8988T (cell line): Measurements from ENCODE around the gene INPP5A.
"Not testable (repeated sequence)": the region's sequence is repeated elsewhere in the genome, so short reads cannot be mapped to it uniquely, and the experiment has no call there.

Experiments used
- DNase-seq: peaks from one replicate; pipeline ENCODE4 v3.0.0; 2011

Gene INPP5A

DNA sequence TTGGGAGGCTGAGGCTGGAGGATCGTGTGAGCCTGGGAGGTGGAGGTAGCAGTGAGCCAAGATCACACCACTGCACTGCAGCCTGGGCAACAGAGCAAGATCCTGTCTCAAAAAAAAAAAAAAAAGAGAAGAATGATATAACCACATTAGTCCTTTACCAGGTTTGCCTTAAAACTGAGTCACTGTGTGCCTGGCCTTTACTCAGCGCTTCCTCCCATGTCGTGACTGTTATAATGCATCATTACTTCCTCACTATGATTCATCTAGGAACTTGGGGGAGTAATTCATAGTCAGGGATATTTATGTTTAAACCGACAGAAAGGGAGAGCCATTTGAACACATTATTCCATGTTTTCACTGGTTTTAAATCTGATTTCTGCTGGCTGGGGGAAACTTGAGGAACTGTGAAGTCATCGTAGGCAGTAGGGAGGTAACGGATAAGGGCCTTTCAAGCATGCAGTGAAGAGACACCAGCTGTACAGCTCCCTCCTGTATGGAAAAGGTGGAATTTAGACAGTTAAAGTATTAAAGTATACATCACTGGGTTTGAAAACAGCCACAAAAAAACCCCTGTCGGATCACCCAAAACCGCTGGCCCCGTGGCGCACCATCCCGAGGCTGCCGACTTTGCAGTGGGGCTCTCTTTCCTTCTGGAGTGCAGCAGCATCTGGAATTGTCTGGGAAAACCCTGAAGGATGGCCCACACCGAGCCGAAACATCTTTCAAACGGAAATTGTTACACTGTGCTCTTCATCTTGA lies 128.5 kb downstream of the INPP5A start:
- DNase-seq, result no peak

DNA sequence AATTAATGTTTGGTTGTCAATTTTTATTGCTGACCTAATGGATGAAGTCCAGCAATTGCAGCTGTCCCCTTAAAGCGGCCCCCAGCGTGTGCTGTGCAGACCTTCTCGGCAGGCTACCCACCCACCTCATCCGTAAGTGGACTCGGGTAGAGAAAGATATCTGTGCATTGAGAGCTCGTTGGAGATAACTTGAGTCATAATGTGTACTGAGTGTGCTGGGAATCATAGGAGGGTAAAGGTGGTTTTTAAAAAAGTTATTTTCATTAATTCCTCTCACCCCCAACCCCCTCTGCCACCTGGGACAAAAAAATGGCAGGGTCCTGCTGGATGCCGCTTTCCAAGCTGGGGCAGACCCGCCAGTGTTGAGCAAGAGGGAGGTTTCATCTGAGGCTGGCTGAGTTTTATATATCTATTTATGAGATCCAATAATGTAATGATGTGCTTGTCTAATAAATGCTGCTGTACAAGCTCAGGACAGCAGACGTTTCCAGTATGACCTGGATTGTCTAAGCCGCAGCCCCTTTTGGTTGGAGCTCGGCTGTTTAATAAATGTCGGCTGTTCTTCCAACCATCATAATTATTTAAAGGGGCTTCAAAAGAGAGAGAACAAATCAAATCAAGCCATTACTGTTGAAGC lies 129.2 kb downstream of the INPP5A start:
- DNase-seq, result no peak

DNA sequence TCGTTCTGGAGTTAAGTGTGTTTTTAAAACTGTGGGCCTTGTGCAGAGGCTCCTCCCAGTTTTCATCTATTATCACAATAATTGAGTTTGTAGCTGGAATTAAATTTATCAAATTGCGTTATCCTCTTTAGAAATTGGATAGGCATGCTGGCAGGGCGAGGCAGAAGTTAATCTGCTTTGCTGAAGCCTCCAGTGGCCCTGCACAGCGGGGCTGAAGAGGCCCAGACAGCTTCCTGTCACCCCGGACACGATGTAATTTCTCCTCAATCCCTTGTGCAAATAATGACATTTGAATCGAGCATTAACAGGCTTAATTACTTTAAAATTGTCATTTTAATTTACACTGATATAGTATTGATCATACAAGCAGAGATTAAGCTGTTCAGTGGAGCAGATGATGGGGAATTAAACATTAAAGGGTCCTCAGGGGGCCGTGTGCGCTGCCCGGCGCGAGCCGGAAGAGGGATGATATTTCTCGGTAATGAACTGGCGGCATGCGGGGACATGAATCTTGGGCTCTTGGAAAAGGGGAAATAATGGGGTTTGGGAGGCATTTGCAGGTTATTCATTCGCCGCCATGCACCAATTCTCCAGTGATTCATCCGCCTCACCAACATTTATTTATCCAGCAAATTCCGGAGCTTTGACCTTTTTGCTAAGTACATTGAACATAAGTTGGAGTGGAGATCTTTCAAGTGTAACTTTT lies 129.9 kb downstream of the INPP5A start:
- DNase-seq, result no peak

DNA sequence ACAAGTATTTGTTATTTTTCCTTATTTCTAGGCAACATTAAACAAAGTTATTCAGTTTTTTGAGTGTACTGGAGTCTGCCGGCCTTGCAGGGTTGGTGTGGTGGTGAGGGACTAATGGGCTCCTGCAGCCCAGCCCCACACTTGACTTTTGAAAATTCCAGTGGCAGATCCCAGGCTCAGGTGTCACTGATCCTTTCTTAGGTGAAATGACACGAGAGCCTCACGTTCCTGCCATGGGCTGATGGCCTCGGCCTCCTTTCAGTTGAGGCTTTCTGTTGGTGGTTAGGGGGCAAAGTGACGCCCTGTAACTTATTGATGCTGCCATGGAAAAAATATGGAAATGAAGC lies 130.4 kb downstream of the INPP5A start:
- no peak for DNase-seq

DNA sequence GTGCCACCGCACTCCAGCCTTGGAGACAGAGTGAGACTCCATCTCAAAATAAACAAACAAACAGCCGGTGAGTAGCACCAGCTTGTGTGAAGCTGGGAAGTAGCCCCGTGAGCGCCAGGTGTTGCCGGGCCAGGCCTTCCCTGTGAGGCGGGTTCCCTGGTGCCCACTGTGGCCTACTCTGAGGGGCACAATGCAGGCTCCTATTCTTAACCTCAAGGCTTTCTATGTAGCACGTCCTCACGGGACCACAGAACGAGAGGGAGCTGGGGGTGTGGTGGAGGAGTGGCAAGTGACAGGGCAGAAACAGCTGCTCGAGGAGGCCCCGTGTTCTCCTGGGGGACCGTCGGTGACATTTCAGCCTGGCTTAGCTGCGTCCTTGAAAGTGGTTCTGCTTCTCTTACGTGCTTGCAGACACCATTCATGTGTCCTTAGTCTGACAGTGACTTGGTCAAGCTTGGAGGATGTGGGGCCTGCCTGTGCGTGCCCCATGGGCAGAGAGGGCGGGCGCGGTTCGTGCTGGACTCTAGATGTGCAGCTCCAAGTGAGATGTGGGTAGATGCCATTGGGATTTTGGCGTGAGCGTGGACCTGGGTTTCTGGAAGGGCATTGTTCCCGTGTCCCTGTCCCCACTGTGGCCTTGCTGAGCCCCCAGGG lies 131.7 kb downstream of the INPP5A start:
- no peak for DNase-seq

DNA sequence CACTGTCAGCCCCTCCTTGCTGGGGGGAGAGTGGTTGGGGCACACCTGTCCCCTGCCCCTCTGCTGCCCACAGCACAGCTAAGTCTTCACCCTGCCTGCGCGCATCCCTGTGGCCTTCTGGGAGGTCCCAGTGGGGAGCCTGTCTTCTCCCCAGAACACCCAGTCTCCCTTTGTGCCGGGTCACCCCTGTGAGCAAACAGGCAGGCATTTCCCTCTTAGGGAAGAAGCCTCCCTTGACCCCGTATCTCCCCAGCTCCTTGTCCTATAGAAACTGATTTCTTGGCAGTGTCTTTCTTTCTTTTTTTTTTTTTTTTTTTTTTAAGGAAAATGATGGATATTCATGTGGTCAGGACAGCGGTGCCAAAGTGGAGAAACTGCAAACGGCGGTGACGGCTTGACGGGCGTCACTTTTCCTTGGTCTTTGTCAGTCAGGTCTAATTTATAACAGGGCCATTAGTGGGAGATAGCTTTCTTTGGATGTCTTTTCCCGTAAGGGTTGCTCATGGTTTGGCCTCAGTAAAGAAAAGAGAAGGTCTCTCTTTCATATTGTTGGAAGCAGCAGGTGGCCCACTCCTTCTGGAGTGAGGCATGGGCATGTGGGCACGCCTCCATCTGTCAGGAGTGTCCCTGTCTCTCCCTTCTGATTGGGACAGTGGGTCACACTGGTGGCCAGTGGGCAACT lies 133.1 kb downstream of the INPP5A start:
- DNase-seq, result no peak

DNA sequence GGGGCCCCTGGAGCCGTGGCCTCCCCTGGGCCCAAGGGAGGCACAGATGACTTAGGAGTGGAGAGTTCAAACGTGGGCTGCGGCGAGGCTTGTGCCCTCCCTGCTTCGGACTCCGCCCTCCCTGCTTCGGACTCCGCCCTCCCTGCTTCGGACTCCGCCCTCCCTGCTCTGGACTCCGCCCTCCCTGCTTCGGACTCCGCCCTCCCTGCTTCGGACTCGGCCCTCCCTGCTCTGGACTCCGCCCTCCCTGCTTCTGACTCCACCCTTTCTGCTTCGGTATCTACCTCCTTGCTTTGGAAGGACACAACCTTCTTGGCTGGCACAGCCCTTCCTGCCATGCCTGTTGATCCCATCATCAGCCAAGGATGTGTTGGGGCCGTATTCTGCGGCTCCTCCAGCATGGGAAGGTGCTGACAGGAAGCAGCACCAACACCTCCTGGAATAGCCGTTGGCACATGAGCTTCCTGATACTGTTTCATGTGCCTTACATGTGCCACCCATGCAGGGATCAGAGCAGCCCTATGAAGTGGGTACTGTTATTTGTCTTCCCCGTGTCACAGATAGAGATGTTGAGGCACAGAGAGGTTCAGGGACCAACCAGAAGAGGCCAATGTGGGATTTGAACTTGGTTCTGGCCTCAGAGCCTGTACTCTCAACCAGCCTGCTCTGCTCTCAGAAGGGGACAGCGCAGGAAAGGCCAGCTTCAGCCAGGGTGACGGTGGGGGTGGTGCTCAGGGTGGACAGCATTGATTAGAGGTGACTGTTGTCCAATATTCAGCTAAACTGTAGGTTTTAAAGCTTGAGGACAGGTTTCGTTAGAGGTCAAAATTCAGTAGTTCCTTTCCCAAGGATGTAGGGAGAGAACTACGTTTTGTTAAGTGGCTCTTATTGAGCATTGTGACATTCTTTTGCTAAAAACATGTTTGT lies 133.9 kb downstream of the INPP5A start:
- no peak for DNase-seq

DNA sequence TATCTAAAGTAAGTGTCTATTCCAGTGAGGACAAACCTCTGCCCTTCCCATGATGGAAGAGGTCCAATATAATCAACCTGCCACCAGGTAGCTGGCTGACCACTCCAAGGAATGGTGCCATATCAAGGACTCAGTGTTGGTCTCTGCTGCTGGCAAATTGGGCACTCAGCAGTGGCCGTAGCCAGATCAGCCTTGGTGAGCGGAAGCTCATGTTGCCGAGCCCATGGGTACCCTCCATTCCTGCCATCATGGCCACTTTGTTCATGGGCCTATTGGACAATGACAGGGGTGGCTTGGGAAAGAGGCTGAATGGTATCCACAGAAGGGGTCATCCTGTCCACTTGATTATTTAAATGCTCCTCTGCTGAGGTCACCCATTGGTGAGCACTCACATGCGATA lies 136.2 kb downstream of the INPP5A start:
- DNase-seq, result not testable (repeated sequence)

DNA sequence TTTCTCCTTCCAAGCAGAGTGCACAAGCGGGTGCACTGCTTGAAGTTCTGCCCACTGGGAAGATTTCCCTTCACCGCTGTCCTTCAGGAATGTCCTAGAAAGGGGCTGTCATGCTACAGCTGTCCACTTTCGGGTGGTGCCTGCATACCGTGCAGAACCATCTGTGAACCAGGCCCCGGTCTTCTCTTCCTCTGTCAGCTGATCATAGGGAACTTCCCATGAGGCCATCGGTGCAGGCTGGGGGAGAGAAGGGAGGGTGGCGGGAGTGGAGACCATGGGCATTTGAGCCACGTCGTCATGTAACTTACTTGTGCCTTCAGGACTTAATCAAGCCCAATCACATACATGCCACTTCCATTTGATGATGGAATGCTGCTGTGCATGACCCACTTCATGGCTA lies 136.7 kb downstream of the INPP5A start:
- DNase-seq, result no peak

DNA sequence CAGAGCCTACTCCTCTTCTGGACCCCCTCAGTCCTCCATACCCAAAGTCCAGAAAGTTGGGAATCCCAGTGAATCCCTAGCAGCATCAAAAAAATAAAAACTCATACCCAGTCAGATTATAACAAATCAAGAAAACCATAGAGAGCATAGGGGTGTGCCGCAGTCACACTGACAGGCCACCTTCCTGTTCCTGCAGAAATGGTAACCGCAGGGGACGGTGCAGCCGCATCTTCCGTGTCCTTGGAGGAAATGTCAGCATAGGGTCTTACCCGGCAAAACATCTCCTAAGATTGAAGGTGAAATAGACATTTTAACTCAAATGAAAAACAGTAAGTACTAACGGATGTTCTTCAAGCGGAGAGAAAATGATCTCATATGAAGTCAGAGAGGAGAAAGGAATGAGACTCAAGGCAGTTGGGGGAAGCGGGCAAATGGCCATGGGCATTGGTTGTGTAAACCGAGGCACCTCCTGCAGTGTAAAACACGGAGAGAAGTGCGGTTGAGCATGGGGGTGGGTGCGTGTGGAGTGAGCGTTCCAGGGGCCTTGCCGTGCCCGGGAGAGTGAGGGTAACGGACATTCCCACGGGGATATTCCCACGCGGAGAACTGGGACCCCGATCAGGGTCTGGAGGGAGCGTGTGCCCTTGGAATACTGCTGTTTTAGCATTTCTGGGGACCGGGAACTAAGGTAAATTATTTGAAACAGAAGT lies 137.6 kb downstream of the INPP5A start:
- no peak for DNase-seq

DNA sequence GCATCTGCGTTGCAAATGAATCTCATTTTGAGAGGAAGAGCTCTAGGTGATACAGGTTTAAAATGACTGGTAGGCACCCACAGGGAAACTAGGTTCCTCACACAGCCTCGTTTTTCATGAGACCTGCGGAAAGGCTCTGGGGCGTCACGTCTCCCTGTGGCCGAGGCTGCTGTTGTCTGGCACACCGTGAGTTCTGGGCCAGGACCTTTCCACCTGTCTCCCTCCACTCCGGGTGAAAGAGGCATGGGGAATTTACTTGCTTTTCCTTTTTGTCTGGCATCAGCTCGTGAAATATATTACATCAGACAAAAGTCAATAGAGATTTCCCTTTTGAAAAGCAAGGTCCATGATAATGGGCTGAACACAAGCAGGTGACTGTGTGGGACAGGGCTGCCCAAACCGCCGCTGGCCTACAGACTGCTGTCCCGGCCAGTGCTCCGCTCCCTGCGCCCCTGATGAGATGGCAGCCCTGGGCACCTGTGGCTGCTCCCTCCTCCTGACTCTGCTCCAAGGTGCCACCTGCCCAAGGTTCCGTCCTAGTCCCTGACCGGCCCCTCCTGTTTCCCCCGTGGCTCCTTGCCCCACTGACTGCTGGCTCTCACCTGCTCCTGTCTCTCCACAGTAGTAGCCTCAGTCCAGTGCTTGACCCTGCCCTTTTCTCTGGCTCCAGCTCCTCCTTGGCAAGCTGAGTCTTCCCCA lies 138.8 kb downstream of the INPP5A start:
- DNase-seq, result no peak

DNA sequence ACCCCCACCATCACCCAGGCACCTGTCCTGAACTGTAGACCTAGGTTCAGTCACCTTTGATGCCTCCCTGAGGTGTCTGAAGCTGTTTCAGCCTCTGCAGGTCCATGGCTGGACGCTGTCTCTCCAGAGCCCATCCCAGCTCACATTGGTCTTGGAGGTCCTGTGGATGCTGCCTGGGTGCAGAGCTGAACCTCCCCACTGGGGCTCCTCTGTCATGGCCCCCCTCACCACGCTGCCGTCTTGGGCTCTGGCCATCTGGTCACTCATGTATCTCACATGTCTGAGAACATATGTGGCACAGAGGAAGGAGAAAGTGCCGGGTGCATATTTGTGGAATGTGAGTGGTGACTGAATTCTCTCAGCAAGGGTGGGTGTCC lies 139.5 kb downstream of the INPP5A start:
- no peak for DNase-seq

DNA sequence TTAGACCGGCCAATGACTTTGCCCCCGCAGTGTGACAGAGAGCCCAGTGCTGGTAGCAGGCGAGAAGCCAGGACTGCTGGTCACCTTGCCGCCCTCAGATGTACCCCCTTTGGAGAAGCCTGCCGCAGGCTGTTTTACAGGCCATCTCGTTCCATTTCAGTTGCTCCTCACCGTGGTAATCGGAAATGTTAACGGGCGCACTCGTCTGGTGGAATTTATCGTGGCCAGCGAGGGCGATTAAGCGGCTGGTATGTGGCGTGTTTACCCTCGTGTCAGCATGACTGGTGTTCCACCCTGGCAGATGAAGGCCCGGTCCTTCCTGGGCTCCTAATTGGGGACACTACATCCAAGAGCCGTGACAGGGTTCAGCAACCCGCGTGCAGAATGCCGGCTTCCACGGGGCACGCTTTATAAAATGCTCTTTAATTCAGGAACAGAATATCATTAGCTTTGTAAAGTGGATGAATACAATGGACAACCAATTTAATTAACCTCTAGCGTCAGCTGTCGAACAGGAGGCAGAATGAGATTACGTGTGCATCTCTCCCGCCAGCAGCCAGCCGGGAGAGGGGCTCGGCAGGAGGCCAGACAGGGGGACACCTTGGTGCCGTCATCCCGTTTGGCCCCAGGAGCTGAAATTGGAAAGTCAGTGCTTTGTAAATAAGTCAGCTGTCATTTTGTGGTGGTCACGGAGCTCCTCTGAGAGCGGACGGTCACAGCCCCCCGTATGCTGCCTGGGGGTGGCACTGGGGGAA lies 140.1 kb downstream of the INPP5A start:
- no peak for DNase-seq

DNA sequence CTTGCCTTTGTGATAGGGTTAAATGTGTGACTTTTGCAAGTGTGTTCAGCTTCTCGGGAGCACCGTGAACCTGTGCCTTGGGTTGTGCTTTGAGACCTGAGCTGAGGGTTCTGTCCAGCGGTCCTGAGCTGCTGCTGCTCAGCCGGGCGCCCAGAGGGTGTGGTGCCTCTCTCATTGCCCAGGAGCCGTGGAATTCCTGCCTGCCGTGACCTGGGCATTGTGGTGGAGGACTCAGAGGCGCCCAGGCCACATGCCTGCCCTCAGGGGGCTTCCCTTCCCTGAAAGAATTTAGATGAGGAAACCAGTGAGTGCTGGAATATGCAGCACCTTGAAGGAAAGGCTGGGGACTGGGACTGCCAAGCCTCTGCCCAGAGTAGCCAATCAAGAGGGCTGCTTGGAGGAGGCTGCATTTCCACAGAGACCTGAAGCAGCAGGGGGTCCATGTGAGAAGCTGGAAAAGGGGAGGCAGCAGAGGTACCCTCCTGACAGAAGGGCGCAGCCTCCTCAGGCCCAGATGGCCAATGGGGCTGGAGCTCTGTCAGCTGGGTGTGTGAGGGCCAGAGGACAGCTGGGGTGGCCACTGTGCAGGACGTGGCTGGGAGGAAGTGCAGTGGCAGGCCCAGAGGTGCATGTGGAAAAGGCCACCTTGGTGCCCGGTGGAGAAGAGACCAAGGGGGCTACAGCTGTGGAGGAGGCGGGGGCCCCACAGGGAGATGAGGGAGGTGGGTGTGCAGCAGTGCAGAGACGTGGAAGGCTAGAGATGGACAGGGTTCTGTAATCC lies 141.0 kb downstream of the INPP5A start:
- no peak for DNase-seq

DNA sequence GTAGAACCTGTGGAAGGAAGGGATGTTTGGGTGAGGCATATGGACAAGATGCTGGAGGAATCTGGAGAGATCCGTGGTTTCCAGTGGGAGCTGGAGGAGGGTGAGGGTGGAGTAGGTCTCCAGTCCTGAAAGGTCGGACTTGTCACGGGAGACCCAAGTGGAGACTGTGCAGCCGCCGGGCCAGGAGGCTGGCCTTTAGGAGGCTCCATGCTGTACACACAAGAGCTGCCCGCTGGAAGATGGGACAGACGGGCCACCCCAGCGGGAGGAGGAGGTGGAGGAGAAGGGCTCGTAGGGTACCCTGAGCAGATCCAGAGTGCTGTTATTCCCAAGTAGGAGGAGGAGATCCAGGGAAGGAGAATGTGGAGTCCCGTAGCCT lies 141.6 kb downstream of the INPP5A start:
- DNase-seq, result no peak

DNA sequence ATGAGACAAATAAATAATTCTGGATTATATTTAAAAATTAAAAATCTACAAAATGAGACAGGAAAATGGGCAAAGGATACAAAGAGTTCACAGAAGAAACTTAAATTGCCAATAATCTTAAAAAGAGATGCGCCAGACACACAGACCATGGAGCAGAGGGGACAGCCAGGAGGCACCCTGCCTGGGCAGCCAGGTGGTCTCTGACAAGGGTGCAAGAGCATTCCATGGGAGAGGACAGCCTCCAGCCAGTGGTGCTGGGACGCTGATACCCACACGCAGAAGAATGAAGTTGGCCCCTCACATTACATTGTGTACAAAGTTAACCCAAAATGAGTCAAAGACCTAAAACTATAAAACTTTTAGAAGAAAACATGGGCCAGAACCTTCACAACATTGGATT lies 142.1 kb downstream of the INPP5A start:
- no peak for DNase-seq

DNA sequence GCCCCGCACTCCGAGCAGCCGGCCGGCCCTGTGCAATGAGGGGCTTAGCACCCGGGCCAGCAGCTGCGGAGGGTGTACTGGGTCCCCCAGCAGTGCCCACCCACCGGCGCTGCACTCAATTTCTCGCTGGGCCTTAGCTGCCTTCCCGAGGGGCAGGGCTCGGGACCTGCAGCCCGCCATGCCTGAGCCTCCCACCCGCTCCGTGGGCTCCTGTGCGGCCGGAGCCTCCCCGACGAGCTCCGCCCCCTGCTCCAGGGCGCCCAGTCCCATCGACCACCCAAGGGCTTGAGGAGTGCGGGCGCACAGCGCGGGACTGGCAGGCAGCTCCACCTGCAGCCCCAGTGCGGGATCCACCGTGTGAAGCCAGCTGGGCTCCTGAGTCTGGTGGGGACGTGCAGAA lies 143.2 kb downstream of the INPP5A start:
- DNase-seq, result not testable (repeated sequence)

DNA sequence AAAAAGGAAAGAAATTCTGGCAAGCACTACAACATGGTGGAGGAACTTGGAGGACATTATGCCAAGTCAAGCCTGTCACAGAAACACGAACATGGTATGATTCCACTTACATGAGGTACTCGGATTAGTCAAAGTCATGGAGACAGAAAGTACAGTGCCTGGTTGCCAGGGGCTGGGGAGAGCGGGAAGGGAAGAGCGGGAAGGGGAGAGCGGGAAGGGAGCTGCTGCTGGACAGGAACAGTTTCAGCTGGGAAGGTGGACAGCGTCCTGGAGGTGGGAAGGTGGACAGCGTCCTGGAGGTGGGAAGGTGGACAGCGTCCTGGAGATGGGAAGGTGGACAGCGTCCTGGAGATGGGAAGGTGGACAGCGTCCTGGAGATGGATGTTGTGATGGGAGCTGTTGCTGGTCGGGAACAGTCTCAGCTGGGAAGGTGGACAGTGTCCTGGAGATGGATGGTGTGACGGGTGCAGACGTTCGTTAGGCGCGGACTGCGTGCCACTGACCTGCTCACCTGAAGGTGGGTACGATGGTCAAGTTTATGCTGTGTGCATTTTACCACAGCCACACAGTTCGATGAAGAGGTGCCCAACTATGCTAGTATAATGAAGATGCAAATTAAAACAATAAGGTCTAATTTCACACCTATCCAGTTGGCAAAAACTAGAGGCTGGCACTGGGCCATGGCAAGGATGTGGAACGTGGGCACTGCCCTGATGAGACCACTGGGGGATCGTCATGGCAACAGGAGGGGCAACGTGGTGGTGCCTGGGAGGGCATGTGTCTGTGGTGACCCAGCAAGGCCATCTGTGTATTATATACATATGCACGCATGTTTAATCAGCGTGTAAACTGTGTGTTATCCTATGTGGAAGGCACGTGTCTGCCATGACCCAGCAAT lies 144.5 kb downstream of the INPP5A start:
- DNase-seq, result no peak
